Thyroid gland (tissue), 4 donors: ENCODE data around the gene KIAA1614.

Experiments used
- POLR2A ChIP-seq, 2 donors: fragments of 450-650 bp; IDR thresholded peaks; one replicate each; pipeline ENCODE4 v1.6.1; 2017; ENCODE audit warnings: antibody characterized with exemption in 2 of 2, mild to moderate bottlenecking in 2 of 2, moderate library complexity in 1 of 2
- TF ChIP-seq, protein P1 (sequence below), 6 experiments: fragments of 200-600 bp in 3 of 6; fragments of 450-650 bp in 3 of 6; sonication (generic) in 3 of 6; IDR thresholded peaks; one replicate each; pipeline ENCODE4 v1.5.1; 2016 to 2019; ENCODE audit warnings: antibody characterized with exemption in 6 of 6, mild to moderate bottlenecking in 2 of 6, inconsistent platforms in 1 of 6, moderate library complexity in 1 of 6

DNA sequence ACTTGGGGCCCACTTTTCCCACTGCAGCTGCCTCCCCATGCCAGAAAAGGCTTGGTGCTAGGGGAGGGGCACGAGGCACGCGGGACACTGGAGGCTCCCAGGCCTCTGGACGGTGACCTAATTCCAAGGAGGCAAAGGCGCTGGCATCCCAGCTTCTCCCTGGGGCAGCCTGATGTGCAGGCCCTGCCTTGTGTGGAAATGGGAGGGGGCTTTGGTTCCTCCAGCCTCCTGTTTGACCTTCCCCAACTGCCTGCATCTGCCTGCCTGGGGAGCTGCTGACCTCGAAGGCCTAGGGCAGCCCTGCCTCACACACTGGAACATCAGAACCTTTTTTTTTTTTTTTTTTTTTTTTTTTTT is 39.9 kb downstream of the KIAA1614 start:
- TF ChIP-seq, protein P1, sequence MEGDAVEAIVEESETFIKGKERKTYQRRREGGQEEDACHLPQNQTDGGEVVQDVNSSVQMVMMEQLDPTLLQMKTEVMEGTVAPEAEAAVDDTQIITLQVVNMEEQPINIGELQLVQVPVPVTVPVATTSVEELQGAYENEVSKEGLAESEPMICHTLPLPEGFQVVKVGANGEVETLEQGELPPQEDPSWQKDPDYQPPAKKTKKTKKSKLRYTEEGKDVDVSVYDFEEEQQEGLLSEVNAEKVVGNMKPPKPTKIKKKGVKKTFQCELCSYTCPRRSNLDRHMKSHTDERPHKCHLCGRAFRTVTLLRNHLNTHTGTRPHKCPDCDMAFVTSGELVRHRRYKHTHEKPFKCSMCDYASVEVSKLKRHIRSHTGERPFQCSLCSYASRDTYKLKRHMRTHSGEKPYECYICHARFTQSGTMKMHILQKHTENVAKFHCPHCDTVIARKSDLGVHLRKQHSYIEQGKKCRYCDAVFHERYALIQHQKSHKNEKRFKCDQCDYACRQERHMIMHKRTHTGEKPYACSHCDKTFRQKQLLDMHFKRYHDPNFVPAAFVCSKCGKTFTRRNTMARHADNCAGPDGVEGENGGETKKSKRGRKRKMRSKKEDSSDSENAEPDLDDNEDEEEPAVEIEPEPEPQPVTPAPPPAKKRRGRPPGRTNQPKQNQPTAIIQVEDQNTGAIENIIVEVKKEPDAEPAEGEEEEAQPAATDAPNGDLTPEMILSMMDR (IDR thresholded peaks at IDR 0.05): no peak
- TF ChIP-seq POLR2A (IDR thresholded peaks at IDR 0.05): no peak
